UCSD-AML1 (cell line): ENCODE data around the gene MYL11.
"Not testable (repeated sequence)": the region's sequence is repeated elsewhere in the genome, so short reads cannot be mapped to it uniquely, and the experiment has no call there.

ENCODE experiments used
- DNase-seq: peaks from one replicate; lab custom pipeline; 2025; ENCODE audit not compliant: unreplicated experiment; lab: John Stamatoyannopoulos, UW

MYL11 gene

DNA sequence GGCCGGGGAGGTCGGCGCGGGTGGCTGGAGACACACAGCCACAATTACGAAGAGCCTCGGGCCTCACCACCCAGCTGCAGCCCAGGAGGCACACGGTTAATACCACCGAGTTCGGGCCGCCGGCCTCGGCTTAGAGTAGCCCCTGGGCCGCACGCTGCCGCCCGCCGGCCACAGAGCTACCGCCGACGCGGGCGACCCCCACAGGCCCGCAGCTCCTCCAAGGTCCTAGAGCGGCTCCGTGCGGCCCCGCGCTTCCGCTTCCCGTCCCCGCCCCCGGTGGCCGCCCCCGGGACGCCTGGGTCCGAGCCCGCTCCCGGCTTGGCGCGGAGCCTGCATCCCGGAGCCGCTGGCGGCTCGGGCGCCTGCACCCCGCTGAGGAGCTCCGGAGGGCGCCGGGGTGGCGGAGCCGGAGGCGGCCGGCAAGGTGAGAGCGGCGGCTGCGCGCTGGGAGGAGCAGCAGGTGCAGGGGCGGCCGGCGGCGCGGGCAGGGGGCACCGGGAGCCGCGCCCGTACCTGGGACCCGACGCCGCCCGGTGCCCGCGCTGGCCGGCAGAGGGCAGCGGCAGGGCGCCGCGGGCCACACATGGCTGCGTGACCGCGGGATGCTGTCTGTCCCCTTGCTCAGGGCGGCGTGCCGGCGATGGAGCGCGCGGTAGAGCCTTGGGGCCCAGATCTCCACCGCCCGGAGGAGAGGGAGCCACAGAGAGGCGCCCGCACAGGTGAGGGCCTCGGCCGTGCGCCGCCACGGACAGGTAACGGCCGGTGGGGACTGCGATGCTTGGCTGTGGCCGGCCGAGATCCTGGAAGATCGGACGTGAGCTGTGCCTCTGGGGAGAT, 20.8 kb downstream of the MYL11 start, which contains the start of gene ZNF48:
ZNF48 (plus strand) TSS at position 266 of the 837 bp plus-strand sequence; CDS start at position 641, 375 bp downstream.
- DNase-seq: peak; percentile 90

- no peak for DNase-seq
Measured at GRCh38 chr16:30395992-30396585, 21.5 kb downstream of the MYL11 start.

DNA sequence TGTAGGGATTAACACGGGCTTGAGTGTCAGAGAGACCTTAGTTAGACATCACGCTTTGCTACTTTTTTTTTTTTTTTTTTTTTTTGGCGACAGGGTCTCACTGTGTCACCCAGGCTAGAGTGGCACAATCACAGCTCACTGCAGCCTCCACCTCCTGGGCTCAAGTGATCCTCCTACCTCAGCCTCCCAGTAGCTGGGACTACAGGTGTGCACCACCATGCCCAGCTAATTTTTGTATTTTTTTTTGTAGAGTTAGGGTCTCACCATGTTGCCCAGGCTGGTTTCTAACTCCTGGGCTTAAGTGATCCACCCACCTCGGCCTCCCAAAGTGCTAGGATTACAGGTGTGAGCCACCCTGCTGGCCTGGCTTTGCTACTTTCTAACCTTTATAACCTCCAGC, 22.0 kb downstream of the MYL11 start:
- not testable (repeated sequence) for DNase-seq

DNA sequence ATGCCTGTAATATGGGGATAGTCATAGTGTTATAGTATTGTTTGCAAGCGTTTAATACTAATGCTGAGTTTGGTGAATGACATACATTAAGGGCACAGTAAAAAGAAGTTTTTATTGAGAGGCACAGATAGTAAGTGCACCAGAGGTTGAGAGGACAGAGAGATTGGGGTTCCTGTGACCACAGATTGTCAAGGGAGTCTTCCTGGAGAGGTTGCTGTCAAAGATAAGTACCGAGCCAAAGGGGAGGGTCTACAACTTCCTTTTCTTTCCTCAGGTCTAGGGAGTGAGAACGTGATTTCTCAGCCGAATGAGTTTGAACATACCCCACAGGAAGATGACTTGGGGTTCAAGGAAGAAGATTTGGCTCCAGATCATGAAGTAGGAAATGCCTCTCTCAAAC, 22.5 kb downstream of the MYL11 start:
- no peak for DNase-seq

GRCh38 chr16:30397776-30398660, 23.4 kb downstream of the MYL11 start:
- DNase-seq: no peak

DNA sequence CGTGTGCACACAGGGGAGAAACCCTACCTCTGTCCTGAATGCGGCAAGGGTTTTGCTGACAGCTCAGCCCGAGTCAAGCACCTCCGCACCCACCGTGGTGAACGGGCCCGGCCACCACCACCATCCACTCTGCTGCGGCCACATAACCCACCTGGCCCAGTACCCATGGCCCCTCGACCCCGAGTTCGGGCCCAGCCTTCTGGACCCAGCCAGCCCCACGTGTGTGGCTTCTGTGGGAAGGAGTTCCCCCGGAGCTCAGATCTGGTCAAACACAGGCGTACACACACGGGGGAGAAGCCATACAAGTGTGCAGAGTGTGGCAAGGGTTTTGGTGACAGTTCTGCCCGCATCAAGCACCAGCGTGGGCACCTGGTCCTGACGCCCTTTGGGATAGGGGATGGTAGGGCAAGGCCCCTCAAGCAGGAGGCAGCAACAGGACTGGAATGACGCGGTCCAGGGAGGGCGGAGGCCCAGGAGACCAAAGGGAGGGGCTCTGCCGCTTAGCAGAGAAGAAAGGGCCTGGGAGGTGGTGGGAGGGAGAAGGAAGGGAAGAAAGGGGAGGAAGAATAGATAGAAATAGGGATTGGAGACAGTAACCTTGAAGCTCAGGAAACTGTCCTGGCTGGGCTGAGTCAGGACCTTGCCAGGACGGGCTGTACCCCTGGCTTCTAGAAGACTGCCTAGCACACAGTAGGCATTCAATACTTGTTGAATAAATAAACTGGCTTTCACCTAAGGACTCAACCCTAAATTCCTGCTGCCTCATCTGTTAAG, 24.2 kb downstream of the MYL11 start:
- no peak for DNase-seq

- no peak for DNase-seq
Measured at GRCh38 chr16:30399435-30400186, 25.0 kb downstream of the MYL11 start.

- no peak for DNase-seq
Measured at GRCh38 chr16:30401768-30402425, 27.3 kb downstream of the MYL11 start.

DNA sequence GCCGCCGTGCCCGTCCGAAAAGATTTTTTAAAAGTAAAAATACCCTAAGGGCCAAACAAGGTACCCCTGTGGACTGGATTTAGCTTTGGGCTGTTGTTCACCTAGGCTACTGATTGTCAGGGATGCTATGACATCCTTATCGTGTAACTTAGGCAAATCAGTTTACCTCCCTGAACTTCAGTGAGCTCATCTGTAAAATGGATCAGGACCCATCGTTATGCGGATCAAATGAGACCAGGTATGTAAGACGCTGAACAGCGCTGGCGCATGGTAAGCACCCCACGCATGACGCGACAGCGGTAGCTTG, 32.1 kb downstream of the MYL11 start:
- DNase-seq: no peak

DNA sequence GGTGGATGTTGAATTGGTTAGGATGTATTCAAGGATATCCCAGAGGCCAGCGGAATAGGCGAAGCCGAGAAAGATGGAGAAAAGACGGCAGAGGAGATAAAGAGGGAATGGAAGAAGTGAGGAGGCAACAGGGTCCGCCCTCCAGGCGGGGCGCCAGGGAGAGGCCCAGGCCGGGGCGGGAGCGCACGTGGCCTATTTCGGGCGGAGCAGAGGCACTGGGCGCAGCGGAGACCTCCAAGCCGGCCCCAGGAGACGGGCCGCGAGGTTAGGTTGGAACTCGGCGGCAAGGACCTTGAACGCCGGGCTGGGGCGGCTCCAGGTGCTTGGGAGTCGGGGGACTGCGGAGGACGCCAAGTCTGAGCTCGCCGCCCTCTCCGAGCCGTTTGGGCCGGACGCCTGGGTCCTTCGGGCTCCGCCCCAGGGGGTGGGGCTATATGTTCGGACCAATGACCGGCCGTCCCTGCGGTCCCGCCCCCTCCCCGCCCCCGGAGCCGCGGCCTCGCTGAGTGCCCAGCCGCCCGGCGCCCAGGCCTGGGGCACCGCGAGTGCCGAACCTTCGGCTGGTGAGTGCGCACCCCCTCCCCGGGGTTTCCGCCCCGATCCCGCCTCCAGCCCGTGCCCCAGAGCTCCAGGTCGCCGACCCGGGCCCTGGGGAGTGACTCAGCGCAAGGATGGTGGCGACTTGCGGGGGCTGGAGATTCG, 32.7 kb downstream of the MYL11 start, which contains the start of gene ZNF771:
ZNF771 (plus strand) TSS at position 505 of the 702 bp plus-strand sequence. CDS start 448 bp downstream, outside the sequence.
- DNase-seq: peak; percentile 93

DNA sequence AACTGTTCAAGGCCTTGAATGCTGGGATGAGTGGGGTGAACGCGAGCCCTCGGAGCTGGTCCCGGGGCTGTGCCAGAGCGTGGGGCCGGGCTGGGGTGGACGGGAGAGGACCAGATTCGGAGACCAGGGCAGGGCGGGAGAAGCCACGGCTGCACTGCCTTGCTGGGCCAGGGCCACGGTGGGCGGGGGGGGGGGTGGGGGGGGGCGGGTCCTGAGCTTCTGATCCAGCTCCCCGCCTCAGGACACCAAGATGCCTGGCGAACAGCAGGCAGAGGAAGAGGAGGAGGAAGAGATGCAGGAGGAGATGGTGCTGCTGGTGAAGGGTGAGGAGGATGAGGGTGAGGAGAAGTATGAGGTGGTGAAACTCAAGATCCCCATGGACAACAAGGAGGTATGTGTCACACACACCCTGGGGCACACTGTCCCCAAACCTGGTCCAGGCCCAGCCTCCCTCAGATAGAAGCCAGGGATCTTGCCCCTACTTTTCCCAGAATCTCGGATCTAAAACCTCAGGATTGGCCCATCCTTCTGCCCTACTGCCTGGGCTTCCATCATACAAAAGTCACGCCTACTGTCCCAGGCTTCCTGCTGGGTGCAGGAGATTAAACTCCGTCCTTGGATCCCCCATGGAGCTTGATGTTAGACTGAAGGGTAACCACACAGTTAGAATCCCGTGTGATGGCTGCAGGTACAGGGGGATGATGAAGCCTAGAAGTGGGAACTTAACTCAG, 33.4 kb downstream of the MYL11 start:
- DNase-seq: no peak

DNA sequence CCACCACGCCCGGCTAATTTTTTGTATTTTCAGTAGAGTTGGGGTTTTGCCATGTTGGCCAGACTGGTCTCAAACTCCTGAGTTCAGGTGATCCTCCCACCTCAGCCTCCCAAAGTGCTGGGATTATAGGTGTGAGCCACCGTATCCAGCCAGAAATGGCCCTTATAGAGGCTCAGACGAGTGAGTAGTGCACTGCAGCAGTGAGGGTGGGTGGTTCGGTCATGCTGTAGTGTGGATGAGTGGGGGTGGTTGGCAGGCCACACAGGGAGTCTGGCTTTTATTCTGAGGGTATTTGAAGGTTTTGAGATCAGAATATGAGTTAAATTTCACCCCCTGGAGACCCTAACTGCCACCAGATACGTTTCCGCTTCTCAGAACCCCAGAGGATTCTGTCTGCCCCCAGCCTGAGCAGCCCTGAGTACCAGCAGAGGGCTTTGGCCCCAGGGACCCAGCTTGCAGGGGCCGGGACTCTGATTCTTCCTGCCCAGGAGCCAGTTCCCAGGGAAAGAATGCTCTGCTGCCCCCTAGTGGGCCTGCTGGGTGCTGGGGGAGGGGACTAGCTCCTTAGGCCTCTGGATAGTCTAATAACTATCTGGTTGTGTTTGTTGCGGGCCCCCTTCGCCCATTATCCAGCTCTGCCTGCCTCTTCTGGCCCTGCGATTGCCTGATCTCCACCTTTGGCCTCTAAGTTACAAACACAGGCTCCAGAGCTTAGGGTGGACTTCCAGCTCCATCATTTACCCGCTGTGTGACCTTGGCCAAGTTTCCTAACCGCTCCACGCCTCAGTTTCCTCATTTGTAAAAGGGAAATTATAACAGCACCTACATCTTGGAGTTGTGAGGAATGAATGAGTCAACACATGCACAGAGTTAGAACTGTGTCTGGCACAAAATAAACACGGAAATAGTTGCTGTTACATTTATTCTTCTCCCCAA, 34.8 kb downstream of the MYL11 start:
- DNase-seq: peak; percentile 89

GRCh38 chr16:30413112-30413806, 38.7 kb downstream of the MYL11 start:
- no peak for DNase-seq

- no peak for DNase-seq
Measured at GRCh38 chr16:30414159-30414558, 39.6 kb downstream of the MYL11 start.

DNA sequence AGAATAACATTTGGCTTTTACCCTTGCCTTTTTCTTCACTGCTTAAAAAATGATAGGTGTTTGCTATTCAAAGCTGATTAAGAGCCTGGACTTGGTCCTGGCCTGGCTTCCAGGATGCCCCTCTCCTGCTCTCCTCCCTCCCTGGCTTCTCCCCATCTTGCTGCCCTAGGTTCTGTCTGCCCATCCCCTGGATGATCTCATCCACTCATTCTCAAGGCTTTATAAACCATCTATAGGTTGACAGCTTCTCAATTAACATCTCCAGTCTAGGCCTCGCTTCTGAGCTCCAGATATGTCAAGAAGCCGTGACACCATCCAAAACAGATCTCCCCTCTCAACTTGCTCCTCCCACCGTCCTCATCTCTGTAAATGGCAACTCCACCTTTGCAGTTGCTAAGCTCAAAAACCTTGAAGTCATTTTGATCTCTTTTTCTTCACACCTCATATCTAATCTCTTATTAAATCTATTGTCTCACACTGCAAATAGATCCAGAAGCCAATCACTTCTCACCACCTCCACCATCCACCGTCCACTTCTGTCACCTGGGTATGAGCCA, 41.5 kb downstream of the MYL11 start:
- no peak for DNase-seq
